AG09319 (cell line): ENCODE measurements around the gene PPP3CA.

Experiments
- DNase-seq: peaks from one replicate; pipeline ENCODE4 v3.0.0-alpha.2; 2010; ENCODE audit warnings: low read depth; ENCODE audit errors: extremely low read depth
- CTCF ChIP-seq: IDR thresholded peaks from 2 replicates; pipeline ENCODE4 v1.5.1; 2011; ENCODE audit warnings: low read depth, mild to moderate bottlenecking, inconsistent platforms, low read length, moderate library complexity

The PPP3CA gene

GRCh38 chr4:101050837-101051205 is 296.5 kb downstream of the PPP3CA start:
- no peak for DNase-seq
- TF ChIP-seq CTCF = no peak

- DNase-seq = no peak
- TF ChIP-seq CTCF = no peak
These were observed 297.1 kb downstream of the PPP3CA start for GRCh38 chr4:101050088-101050836.

GRCh38 chr4:101049549-101050001 is 297.8 kb downstream of the PPP3CA start:
- TF ChIP-seq CTCF = no peak
- DNase-seq = no peak

GRCh38 chr4:101044766-101045165 is 302.6 kb downstream of the PPP3CA start:
- DNase-seq = no peak
- TF ChIP-seq CTCF = no peak

- DNase-seq = no peak
- TF ChIP-seq CTCF = no peak
These were observed 304.5 kb downstream of the PPP3CA start for GRCh38 chr4:101042847-101043246.

GRCh38 chr4:101040776-101041175 is 306.6 kb downstream of the PPP3CA start:
- DNase-seq = no peak
- TF ChIP-seq CTCF = no peak

- DNase-seq = no peak
- no peak for TF ChIP-seq CTCF
These were observed 308.0 kb downstream of the PPP3CA start for GRCh38 chr4:101039367-101039766.
